ENCODE data around the gene CD68. TPM values are rescaled to one million over a fixed set of nuclear protein-coding genes. Genes with fewer than 3 reads are reported as not detected.
A peak's percentile ranks its signal among the peaks of the same experiment; 100 is the strongest.
"Not testable (repeated sequence)": the region's sequence is repeated elsewhere in the genome, so short reads cannot be mapped to it uniquely, and the experiment has no call there.

Gene CD68
- total RNA-seq, 4 donors from 2014 or later, result 14.2 to 26.9 (median 16.2) TPM

DNA sequence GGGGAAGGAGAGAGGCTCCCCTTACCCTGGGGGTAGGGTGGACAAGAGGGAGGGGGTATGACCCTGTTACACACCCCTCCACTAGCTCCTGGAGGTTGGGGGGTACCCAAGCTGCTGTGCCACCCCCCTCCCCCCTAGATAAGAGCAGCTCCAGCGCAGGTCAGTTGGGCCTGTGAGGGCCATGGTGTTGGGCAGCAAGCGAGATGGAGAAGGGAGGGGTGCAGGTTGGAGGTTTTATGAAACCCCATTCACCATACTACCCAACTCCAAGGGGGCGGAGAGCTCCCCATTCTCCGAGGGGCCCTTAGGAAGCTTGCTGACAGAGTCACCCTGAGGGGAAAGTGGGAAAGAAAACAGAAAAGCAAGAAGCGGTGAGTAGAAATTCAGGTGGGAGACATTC, 12.2 kb downstream of the CD68 start:
- TF ChIP-seq, protein P1, sequence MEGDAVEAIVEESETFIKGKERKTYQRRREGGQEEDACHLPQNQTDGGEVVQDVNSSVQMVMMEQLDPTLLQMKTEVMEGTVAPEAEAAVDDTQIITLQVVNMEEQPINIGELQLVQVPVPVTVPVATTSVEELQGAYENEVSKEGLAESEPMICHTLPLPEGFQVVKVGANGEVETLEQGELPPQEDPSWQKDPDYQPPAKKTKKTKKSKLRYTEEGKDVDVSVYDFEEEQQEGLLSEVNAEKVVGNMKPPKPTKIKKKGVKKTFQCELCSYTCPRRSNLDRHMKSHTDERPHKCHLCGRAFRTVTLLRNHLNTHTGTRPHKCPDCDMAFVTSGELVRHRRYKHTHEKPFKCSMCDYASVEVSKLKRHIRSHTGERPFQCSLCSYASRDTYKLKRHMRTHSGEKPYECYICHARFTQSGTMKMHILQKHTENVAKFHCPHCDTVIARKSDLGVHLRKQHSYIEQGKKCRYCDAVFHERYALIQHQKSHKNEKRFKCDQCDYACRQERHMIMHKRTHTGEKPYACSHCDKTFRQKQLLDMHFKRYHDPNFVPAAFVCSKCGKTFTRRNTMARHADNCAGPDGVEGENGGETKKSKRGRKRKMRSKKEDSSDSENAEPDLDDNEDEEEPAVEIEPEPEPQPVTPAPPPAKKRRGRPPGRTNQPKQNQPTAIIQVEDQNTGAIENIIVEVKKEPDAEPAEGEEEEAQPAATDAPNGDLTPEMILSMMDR (IDR thresholded peaks at IDR 0.05), result no peak
- TF ChIP-seq POLR2A (IDR thresholded peaks at IDR 0.05), result no peak
- WGBS, 2 donors, result 85 to 91% methylated on average over 5 of the region's 5 CpGs
- H3K4me3 ChIP-seq (ENCODE audit: low read depth, poor library complexity, severe bottlenecking), result no peak overlapping the region
- DNase-seq (ENCODE audit: low spot score in 2 of 2), result peak in 1 of 2 donors; percentile 68
- intact Hi-C loops (cut with DNase I; ENCODE audit: low total_unique reads), result no loop called here

DNA sequence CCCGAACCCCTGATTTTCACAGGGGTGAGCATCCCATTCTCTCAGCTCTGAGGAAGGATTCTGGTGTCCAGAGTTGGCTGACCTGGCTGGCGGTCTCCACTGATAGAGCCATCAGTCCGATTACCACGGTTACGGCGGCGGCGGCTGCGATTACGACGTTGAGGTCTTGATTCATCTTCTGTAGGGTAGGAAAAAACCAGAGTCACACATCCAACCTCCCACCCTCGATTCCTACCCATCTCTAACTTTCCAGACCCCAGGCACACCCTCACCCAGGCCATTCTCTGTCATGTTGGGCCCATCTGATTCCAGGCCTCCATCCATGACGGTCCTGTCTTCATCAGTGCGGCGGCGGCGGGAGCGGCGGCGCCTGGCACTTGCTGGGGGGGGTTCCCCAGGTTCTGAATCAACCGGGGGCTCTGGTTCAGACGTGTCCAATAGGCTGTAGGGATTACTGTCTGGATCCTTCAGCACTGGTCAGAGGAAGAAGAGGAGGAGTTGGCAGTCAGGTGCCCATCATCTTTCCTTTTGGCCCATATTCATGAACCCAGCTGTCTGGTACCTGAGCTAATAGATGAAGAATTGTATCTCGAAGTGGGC, 13.1 kb downstream of the CD68 start:
- TF ChIP-seq, protein P1 (IDR thresholded peaks at IDR 0.05), result no peak
- TF ChIP-seq POLR2A (IDR thresholded peaks at IDR 0.05), result no peak
- 91 to 96% methylated on average over 23 of the region's 23 CpGs for WGBS, 2 donors
- no peak for DNase-seq (ENCODE audit: low spot score in 2 of 2)
- intact Hi-C loops (cut with DNase I; ENCODE audit: low total_unique reads), result no loop called here
- no peak overlapping the region for H3K4me3 ChIP-seq (ENCODE audit: low read depth, poor library complexity, severe bottlenecking)

DNA sequence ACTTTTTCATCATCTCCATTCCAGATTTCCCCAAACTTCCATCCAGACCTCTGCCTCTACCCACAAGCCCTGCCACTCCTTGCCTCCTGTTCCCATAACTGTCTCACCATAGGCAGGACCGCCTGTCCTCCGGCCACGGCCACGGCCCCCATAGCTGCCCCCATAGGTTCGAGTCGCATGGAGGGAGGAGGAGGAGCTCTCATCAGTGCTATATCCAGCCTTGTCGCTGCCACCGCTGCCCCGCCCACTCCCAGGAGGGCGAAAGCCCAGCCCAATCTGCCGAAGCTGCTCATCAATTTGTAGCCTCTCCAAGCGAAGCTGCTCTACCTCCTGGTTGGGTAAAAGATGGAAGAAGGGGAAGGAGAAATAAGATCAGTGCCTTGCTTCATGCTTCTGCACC, 13.9 kb downstream of the CD68 start:
- intact Hi-C loops (cut with DNase I; ENCODE audit: low total_unique reads), result no loop called here
- TF ChIP-seq POLR2A (IDR thresholded peaks at IDR 0.05), result no peak
- TF ChIP-seq, protein P1 (IDR thresholded peaks at IDR 0.05), result no peak
- DNase-seq (ENCODE audit: low spot score in 2 of 2), result no peak
- 72 to 85% methylated on average over 12 of the region's 12 CpGs for WGBS, 2 donors
- H3K4me3 ChIP-seq (ENCODE audit: low read depth, poor library complexity, severe bottlenecking), result no peak overlapping the region

- WGBS, 2 donors, result 55 to 72% methylated on average over 5 of the region's 5 CpGs
- DNase-seq (ENCODE audit: low spot score in 2 of 2); H3K4me3 ChIP-seq (ENCODE audit: low read depth, poor library complexity, severe bottlenecking); intact Hi-C loops (cut with DNase I; ENCODE audit: low total_unique reads): not testable (repeated sequence)
Observed at GRCh38 chr17:7597561-7597960, 18.1 kb downstream of the CD68 start.

- TF ChIP-seq, protein P1 (IDR thresholded peaks at IDR 0.05), result no peak
- no peak for TF ChIP-seq POLR2A (IDR thresholded peaks at IDR 0.05)
- intact Hi-C loops (cut with DNase I; ENCODE audit: low total_unique reads), result no loop called here
- no peak for DNase-seq (ENCODE audit: low spot score in 2 of 2)
- no peak overlapping the region for H3K4me3 ChIP-seq (ENCODE audit: low read depth, poor library complexity, severe bottlenecking)
- 96 to 97% methylated on average over 4 of the region's 4 CpGs for WGBS, 2 donors
Observed at GRCh38 chr17:7606280-7606679, 26.8 kb downstream of the CD68 start.

DNA sequence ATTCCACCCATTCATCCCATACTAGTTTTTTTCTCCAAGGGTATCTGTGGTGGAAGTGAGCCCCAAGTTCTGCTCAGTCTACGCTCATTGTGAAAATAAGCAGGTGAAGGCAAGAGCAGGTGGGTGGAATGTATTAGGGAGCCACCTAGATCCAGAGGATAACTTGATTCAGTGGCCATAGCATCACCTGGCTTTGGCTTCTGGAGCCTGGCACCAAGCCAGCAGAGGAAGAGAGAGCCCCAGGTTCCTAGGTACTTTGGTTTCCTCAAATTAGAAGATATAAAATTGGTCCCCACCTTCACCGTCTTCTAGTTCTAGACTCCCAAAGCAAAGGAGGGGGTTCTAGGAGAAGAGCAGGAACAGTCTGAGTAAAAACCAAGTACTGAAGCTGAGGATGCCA, 31.2 kb downstream of the CD68 start:
- intact Hi-C loops (cut with DNase I; ENCODE audit: low total_unique reads), result no loop called here
- DNase-seq (ENCODE audit: low spot score in 2 of 2), result no peak
- H3K4me3 ChIP-seq (ENCODE audit: low read depth, poor library complexity, severe bottlenecking), result no peak overlapping the region
- 94 to 95% methylated on average over 2 of the region's 2 CpGs for WGBS, 2 donors
- no peak for TF ChIP-seq POLR2A (IDR thresholded peaks at IDR 0.05)
- TF ChIP-seq, protein P1 (IDR thresholded peaks at IDR 0.05), result no peak
